ENCODE results near the gene CASKIN1. TPM values are rescaled to one million over a fixed set of nuclear protein-coding genes. Genes with fewer than 3 reads are reported as not detected.

CASKIN1 gene
- total and polyA plus RNA-seq, 4 donors: under 0.01 to 0.17 (median 0.09) TPM; not detected in 1

- no peak overlapping the region for H3K9ac ChIP-seq (ENCODE audit: low read depth in 1 of 2, low read length in 2 of 2)
- H3K9me3 ChIP-seq (ENCODE audit: control insufficient read depth in 4 of 4, low read length in 3 of 4): no peaks in the 10 kb centered on the region
- no peak overlapping the region for H3K4me3 ChIP-seq (ENCODE audit: low read depth in 1 of 3, low read length in 3 of 3)
- TF ChIP-seq CTCF (IDR thresholded peaks at IDR 0.05; ENCODE audit: low read depth, low read length, missing input control): no peak
- no peak for TF ChIP-seq JUND (IDR thresholded peaks at IDR 0.05)
- no peak for TF ChIP-seq TAF1 (conservative IDR thresholded peaks at IDR 0.05)
- TF ChIP-seq ZBTB33 (IDR thresholded peaks at IDR 0.05): no peak
- no peak for TF ChIP-seq NR2F2 (IDR thresholded peaks at IDR 0.05)
- TF ChIP-seq MAX (IDR thresholded peaks at IDR 0.05): no peak
- TF ChIP-seq RAD21 (IDR thresholded peaks at IDR 0.05): no peak
- peaks cover 0 to 3% (median 0%) of the 10 kb centered on the region in 4 donors for H3K36me3 ChIP-seq (ENCODE audit: control insufficient read depth in 4 of 4, insufficient read depth in 3 of 4, low read depth in 1 of 4, low read length in 3 of 4)
- no peaks in the 10 kb centered on the region for H3K27me3 ChIP-seq (ENCODE audit: control insufficient read depth in 4 of 4, insufficient read depth in 4 of 4, low read length in 3 of 4)
- DNase-seq (ENCODE audit: low spot score): no peak
- H3K27ac ChIP-seq (ENCODE audit: low read depth in 1 of 2, low read length in 2 of 2): no peak overlapping the region
- peaks cover 5 to 24% (median 19%) of the 10 kb centered on the region in 4 donors for H3K4me1 ChIP-seq (ENCODE audit: control insufficient read depth in 4 of 4, insufficient read depth in 4 of 4, low read length in 3 of 4)
- WGBS: 96% methylated on average over 4 of the region's 4 CpGs
Observed at GRCh38 chr16:2216330-2216729, 19.9 kb upstream of the CASKIN1 start.

GRCh38 chr16:2214719-2214968 is 18.2 kb upstream of the CASKIN1 start, which contains the start of gene PGP:
TSS of gene PGP (minus strand) at chr16:2214840. CDS start at chr16:2214777, 63 bp downstream.
- H3K27me3 ChIP-seq (ENCODE audit: control insufficient read depth in 4 of 4, insufficient read depth in 4 of 4, low read length in 3 of 4): no peaks in the 10 kb centered on the region
- peaks cover 5 to 24% (median 19%) of the 10 kb centered on the region in 4 donors for H3K4me1 ChIP-seq (ENCODE audit: control insufficient read depth in 4 of 4, insufficient read depth in 4 of 4, low read length in 3 of 4)
- peak within 1 kb of the TSS; percentile 93 to 94 for H3K9ac ChIP-seq (ENCODE audit: low read depth in 1 of 2, low read length in 2 of 2)
- under 1% methylated on average over 48 of the region's 48 CpGs for WGBS
- H3K36me3 ChIP-seq (ENCODE audit: control insufficient read depth in 4 of 4, insufficient read depth in 3 of 4, low read depth in 1 of 4, low read length in 3 of 4): peaks cover 0 to 3% (median under 1%) of the 10 kb centered on the region in 4 donors
- peak within 1 kb of the TSS; percentile 76 to 93 (median 82) for H3K4me3 ChIP-seq (ENCODE audit: low read depth in 1 of 3, low read length in 3 of 3)
- DNase-seq (ENCODE audit: low spot score): no peak
- peak within 1 kb of the TSS; percentile 96 to 98 for H3K27ac ChIP-seq (ENCODE audit: low read depth in 1 of 2, low read length in 2 of 2)
- TF ChIP-seq EGR1 (IDR thresholded peaks at IDR 0.05; ENCODE audit: low read depth in 2 of 2) (peak in 1 of 2 donors; percentile 72), HNF4A (conservative IDR thresholded peaks at IDR 0.05) (no peak)
- no peaks in the 10 kb centered on the region for H3K9me3 ChIP-seq (ENCODE audit: control insufficient read depth in 4 of 4, low read length in 3 of 4)

GRCh38 chr16:2213817-2214718 is 17.7 kb upstream of the CASKIN1 start:
- WGBS: 2% methylated on average over 98 of the region's 98 CpGs
- H3K36me3 ChIP-seq (ENCODE audit: control insufficient read depth in 4 of 4, insufficient read depth in 3 of 4, low read depth in 1 of 4, low read length in 3 of 4): peaks cover 0 to 5% (median 2%) of the 10 kb centered on the region in 4 donors
- no peaks in the 10 kb centered on the region for H3K27me3 ChIP-seq (ENCODE audit: control insufficient read depth in 4 of 4, insufficient read depth in 4 of 4, low read length in 3 of 4)
- no peaks in the 10 kb centered on the region for H3K9me3 ChIP-seq (ENCODE audit: control insufficient read depth in 4 of 4, low read length in 3 of 4)
- TF ChIP-seq FOXA1 (IDR thresholded peaks at IDR 0.05) (no peak), FOXA2 (IDR thresholded peaks at IDR 0.05) (no peak), RXRA (IDR thresholded peaks at IDR 0.05) (no peak), CTCF (IDR thresholded peaks at IDR 0.05; ENCODE audit: low read depth, low read length, missing input control) (no peak), JUND (IDR thresholded peaks at IDR 0.05) (no peak), EGR1 (IDR thresholded peaks at IDR 0.05; ENCODE audit: low read depth in 2 of 2) (no peak), RAD21 (IDR thresholded peaks at IDR 0.05) (no peak), HNF4A (conservative IDR thresholded peaks at IDR 0.05) (no peak), GABPA (IDR thresholded peaks at IDR 0.05 in 1 of 2, conservative IDR thresholded peaks at IDR 0.05 in 1 of 2) (no peak), YY1 (IDR thresholded peaks at IDR 0.05) (no peak), TAF1 (conservative IDR thresholded peaks at IDR 0.05) (no peak), REST (IDR thresholded peaks at IDR 0.05) (no peak)
- peaks cover 5 to 24% (median 19%) of the 10 kb centered on the region in 4 donors for H3K4me1 ChIP-seq (ENCODE audit: control insufficient read depth in 4 of 4, insufficient read depth in 4 of 4, low read length in 3 of 4)
- H3K9ac ChIP-seq (ENCODE audit: low read depth in 1 of 2, low read length in 2 of 2): peak overlapping the region; percentile 41 to 74
- peak overlapping the region; percentile 59 to 93 (median 75) for H3K4me3 ChIP-seq (ENCODE audit: low read depth in 1 of 3, low read length in 3 of 3)
- DNase-seq (ENCODE audit: low spot score): no peak
- peak overlapping the region; percentile 34 to 69 for H3K27ac ChIP-seq (ENCODE audit: low read depth in 1 of 2, low read length in 2 of 2)
